Neural cell (in vitro differentiated cells): ENCODE data around the gene CFAP97D1.

Experiments used
- EP300 ChIP-seq: fragments of 450-650 bp; conservative IDR thresholded peaks from 2 replicates; pipeline ENCODE4 v1.6.1; 2014; ENCODE audit warnings: antibody characterized with exemption, mild to moderate bottlenecking, moderate library complexity; ENCODE audit not compliant: poor library complexity, severe bottlenecking
- EZH2 ChIP-seq: fragments of 200-600, 300-800 bp; shearing (Covaris generic), sonication (generic); IDR thresholded peaks from 2 replicates; pipeline ENCODE4 v1.6.1; 2014; ENCODE audit warnings: antibody characterized with exemption, low read length, borderline replicate concordance, mild to moderate bottlenecking; ENCODE audit not compliant: insufficient read depth, poor library complexity, severe bottlenecking
- POLR2AphosphoS5 ChIP-seq: IDR thresholded peaks from 2 replicates; pipeline ENCODE4 v1.6.1; 2012
- RAD21 ChIP-seq: fragments of 450-650 bp; conservative IDR thresholded peaks from 2 replicates; pipeline ENCODE4 v1.6.1; 2014; ENCODE audit warnings: antibody characterized with exemption, mild to moderate bottlenecking, moderate library complexity
- TAF1 ChIP-seq: IDR thresholded peaks from 2 replicates; pipeline ENCODE4 v1.6.1; 2012; ENCODE audit warnings: low read depth
- TF ChIP-seq, protein P1 (sequence below): fragments of 450-650 bp; IDR thresholded peaks from 2 replicates; pipeline ENCODE4 v1.5.1; 2014; ENCODE audit warnings: antibody characterized with exemption, mild to moderate bottlenecking, moderate library complexity; ENCODE audit not compliant: poor library complexity, severe bottlenecking
- TF ChIP-seq, protein P2 (sequence below): IDR thresholded peaks from 2 replicates; pipeline ENCODE4 v1.6.1; 2012; ENCODE audit warnings: borderline replicate concordance

DNA sequence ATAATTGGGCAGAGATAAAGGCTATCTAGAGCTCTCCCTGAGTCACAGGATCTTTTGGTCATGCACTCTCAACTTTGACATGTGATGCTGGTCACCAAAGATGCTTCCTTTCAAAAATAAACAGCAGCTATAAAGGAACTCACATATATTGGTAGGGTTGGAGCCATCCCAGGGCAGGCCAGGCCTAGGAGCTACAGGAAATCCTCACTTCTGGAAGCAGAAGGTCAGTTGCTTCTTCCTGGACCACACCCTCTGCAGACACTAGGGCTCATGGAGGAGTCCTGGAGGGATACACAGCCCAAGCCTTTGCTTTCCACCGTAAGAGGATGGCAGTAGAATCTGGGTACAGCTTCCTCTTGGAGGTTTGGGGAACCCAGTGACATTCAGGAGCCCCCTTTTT, 46.3 kb upstream of the CFAP97D1 start:
- TF ChIP-seq, protein P1, sequence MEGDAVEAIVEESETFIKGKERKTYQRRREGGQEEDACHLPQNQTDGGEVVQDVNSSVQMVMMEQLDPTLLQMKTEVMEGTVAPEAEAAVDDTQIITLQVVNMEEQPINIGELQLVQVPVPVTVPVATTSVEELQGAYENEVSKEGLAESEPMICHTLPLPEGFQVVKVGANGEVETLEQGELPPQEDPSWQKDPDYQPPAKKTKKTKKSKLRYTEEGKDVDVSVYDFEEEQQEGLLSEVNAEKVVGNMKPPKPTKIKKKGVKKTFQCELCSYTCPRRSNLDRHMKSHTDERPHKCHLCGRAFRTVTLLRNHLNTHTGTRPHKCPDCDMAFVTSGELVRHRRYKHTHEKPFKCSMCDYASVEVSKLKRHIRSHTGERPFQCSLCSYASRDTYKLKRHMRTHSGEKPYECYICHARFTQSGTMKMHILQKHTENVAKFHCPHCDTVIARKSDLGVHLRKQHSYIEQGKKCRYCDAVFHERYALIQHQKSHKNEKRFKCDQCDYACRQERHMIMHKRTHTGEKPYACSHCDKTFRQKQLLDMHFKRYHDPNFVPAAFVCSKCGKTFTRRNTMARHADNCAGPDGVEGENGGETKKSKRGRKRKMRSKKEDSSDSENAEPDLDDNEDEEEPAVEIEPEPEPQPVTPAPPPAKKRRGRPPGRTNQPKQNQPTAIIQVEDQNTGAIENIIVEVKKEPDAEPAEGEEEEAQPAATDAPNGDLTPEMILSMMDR = no peak
- TF ChIP-seq TAF1 = no peak
- no peak for TF ChIP-seq EZH2
- no peak for TF ChIP-seq RAD21
- TF ChIP-seq POLR2AphosphoS5 = no peak
- TF ChIP-seq EP300 = no peak
- TF ChIP-seq, protein P2, sequence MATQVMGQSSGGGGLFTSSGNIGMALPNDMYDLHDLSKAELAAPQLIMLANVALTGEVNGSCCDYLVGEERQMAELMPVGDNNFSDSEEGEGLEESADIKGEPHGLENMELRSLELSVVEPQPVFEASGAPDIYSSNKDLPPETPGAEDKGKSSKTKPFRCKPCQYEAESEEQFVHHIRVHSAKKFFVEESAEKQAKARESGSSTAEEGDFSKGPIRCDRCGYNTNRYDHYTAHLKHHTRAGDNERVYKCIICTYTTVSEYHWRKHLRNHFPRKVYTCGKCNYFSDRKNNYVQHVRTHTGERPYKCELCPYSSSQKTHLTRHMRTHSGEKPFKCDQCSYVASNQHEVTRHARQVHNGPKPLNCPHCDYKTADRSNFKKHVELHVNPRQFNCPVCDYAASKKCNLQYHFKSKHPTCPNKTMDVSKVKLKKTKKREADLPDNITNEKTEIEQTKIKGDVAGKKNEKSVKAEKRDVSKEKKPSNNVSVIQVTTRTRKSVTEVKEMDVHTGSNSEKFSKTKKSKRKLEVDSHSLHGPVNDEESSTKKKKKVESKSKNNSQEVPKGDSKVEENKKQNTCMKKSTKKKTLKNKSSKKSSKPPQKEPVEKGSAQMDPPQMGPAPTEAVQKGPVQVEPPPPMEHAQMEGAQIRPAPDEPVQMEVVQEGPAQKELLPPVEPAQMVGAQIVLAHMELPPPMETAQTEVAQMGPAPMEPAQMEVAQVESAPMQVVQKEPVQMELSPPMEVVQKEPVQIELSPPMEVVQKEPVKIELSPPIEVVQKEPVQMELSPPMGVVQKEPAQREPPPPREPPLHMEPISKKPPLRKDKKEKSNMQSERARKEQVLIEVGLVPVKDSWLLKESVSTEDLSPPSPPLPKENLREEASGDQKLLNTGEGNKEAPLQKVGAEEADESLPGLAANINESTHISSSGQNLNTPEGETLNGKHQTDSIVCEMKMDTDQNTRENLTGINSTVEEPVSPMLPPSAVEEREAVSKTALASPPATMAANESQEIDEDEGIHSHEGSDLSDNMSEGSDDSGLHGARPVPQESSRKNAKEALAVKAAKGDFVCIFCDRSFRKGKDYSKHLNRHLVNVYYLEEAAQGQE = no peak
